GM18861 (cell line): Measurements from ENCODE around the gene OSBPL2.

ENCODE experiments used
- ATAC-seq: cut with Tn5 transposase; IDR thresholded peaks from one replicate; pipeline ENCODE4 v1.9.1; 2021; ENCODE audit not compliant: unreplicated experiment

OSBPL2 gene

DNA sequence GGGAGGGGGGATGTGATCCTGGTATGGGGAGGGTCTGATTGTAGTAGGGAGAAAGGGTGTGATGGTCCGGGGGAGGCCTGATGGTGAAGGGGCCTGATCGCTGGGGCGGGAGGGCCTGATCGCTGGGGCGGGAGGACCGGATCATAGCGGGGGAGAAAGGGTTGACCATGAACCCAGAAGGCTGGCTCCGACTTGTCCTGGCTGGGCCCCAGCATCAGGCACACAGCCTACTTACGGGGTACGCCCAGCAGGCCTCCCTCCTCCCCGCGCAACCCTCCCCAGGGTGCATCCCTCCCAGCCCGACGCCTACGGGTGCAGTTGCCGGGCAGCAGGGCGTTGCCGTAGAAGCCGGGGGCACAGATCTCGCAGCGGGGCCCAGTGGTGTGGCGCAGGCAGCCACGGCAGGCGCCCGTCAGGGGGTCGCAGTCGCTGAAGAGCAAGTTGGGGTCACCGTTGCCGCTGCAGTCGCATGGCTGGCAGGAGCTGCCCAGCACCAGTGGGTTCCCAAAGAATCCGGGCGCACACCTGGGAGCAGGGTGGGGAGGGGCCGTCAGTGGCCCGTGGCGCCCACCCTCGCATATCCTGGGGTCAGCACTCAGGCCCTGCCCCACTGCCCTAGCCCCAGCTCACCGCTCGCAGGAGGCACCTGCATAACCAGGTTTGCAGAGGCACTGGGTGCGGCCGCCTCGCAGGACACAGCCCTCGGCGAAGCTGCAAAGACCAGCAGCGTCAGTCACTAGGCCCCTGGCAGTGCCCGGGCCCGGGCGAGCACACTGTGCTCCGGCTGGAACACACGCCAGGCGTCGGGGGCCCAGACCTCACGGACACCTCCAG, 85.0 kb downstream of the OSBPL2 start:
- ATAC-seq = no peak

DNA sequence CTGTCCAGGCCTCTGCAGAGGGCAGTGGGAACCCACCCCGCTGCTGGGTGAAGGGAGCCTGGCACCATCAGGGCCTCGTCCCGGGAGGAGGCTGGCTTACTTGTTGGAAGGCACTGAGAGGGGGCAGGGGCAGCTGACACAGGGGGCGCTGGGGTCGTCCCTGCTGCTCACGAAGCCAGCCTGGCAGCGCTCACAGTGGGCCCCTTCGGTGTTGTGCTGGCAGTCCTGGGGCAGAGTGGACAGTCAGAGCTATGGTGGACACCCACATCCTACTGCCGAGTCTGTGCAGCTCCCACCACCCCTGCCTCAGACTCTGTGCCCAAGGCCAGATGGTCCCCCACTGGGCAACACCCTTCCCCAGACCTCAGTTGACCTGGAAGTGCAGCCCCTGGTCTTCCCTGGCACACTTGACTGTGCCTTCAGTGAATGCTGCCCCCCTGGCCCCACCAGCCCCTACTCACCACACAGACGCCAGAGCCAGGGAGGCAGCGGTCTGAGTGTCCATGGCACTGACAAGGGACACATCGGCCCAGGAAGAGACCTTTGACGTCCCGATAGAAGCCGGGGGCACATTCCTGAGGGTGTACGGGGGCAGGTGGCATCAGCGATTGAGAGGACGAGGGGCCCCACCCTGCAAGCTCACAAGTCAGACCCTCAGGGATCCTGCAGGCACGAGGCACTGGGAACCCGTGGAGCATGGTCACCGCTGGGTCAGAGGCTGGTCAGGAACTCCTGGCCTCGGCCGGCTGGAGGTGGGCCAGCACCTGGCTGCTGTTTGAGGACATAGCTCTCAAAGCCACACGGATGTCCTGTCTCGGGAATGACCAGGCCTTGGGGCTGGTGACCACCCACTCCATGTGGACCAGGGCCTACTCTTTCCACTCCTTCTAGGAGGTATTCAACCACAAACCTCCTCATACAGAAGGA, 85.9 kb downstream of the OSBPL2 start:
- no peak for ATAC-seq

DNA sequence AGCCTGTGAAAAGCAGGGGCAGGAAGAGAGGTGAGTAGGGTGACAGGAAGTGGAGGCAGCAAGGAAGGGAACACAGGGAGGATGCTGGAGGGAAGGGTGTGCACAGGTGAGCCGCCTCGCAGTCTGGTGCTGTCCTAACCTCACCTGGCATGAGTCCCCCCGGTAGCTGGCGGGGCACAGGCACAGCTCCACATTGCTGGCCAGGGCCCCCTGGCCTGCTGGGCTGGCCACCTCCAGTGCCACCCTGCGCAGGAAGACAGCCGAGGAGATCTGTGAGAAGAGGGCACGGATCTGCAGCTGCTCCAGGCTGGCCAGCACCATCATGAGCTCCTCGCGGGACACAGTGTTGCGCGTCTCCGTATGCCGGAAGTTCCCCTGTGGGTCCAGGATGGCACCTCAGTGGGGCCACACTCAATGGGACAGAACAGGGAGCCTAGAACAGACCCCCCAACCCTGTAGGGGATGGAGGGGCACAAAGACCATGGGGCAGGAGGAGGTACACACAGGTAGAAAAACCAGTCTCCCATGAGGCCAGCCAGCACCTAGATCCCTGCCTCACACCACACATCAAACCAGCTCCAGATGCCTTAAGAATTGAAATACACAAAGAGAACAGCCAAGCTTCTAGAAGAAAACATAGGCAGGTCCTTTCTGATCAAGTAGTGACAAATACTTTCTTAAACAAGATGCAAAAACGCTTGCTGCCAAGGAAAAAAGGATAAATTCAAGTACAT, 87.0 kb downstream of the OSBPL2 start:
- no peak for ATAC-seq

DNA sequence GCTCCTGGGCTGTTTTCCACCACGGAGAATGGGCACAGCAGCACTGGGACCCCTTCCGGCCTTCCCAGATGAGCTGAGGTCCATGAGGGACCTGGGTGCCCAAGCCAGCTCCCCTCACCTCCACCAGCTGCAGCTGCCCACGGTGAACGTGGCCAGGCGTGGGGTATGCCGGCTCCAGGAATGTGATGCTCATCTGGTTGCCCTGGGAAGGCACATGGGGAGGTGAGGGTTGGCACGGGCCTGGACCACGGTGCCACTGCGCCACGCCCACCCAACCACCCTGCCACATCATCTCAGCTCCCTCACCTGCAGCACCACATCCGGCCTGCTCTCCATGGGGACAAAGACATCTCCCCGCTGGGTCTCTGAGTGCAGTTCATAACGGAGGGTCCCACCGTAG, 88.2 kb downstream of the OSBPL2 start:
- no peak for ATAC-seq

DNA sequence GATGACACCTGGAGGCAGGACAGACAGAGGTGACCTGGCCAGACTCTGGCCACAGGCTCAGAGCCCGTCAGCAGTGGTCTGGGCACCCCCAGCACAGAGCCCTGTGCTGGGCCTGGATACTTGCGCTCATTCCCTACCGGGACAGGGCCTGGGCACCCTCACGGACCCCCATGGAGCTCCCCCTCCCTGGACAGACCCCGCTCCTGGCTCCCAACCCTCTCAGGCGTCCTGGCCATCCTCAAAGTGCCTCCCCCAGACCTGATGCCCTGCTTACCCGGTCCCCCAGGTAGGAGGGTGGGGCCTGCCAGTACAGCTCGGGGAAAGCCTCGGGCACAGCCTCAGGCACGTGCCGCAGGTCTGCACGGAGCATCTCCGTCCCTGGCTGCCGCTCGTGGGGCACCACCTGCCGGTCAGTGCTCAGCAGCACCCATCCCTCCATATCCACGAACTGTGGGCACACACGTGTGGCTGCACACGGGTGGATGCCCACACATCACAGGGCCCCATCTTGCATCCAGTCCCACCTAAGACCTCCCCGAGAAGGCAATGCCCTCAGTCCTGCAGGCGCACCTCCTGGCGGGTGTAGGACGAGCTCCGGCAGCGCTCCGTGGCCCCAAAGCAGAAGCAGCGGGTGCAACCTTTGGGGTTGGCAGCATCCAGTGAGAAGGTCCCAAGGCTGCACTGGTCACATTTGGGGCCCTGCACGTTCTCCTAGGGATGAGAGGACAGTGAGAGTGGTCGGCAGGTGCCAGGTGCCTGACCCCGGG, 88.8 kb downstream of the OSBPL2 start:
- ATAC-seq = no peak

DNA sequence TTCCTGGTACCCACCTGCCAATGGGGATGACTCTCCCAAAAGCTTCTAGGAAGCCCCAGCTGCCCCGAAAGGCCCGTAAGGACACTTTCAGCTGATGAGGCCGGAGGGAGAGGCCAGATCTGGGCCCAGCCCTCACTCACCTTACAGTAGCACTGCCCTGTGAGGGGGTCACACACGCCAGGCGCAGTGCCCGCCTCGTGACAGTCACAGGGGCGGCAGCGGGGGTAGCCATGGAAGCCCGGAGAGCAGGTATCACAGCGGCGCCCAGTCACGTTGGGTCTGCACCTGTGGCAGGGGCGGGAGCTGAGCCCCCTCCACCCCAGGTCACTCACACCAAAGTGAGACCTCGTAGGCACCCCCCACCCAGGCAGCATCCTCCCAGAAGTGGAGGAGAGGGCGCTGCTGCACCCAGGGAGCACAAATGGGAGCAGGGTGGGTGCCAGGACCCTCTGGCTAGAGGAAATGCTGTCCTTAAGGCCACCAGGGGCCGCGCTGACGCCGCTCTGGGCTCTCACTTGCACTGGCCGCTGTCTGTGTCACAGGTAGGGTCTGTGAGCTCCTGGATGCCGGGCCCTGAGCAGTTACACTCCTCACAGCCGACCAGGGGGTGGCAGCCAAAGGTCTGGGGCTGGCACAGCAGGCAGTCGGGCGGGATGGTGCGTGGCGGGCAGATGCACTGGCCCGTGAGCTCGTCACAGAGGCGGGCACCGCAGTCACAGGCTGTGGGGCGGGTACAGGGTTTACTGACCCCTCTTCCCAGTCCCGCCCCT, 89.6 kb downstream of the OSBPL2 start:
- no peak for ATAC-seq

DNA sequence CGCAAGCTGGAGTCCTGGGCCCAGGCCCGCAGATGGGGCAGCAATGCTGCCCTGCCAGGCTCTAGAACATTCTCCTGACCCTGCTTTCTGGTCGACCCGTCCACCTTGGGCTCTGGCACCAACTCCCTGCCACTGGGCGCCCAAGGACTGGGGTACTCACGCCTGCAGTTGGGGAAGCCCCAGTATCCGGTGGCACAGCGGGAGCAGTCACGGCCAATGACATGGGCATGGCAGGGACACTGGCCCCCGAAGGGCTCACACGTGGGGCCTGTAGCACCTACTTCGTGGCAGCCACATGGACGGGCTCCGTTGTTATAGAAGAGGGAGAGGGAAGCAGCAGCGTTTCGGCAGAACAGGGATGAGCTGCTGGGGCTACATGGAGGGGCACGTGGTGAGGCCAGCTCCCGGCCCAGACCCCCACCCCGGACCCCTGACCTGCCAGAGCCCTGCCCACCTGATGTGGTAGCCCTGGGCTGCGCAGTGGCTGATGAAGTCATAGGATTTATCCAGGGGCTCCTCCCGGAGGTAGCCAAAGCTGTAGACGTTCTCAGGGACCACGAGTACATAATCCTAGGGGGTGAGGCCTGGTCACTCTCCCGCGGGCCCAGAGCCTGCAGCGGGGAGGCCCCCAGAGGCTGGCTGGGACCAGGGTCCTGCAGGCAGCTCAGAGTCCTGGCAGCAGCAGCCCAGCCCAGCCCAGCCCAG, 90.5 kb downstream of the OSBPL2 start:
- ATAC-seq = no peak

DNA sequence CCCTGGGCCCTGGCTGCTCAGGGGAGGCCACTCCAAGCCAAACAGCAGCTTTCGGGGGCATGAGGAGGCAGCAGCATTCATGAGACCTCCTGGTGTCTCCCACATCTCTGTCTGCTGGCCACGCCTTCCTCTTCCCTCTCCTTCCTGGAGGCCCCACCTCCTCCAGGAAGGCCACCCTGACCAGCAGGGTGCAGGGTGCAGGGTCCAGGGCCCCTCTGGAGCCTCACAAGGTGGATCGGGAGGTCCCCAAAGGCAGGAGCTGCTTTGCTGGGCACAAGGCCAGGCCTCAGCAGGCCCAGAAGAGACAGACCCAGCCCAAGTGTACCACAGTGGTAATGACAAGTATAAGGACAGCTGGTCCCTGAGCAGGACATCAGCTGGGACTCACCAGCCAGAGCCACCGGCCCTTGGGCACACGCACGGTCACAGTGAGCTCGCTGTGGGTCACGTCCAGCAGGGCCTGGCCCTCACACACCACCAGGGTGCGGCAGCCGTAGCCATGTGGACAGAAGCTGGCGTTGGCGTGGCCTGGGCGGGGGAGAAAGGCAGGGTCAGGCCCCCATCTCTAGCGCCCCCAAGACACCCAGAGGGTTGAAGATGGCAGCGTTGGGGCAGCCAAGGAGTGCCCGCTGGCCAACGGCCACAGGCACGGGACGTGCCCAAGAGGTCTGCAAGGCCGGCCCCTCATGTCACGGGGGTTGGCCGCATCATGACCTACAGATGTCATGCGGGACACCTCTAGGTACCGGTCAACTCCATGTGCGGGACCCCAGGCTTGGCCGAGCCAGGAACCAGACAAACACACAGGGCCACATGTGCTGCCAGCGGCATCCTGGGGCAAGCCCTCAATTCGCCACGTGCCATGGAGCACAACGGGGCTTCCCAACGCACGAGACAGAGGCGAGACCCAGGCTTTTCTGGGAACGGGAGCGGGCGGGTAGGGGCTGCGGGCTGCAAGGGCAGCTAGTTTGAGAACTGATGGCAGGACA, 91.4 kb downstream of the OSBPL2 start:
- ATAC-seq = no peak

DNA sequence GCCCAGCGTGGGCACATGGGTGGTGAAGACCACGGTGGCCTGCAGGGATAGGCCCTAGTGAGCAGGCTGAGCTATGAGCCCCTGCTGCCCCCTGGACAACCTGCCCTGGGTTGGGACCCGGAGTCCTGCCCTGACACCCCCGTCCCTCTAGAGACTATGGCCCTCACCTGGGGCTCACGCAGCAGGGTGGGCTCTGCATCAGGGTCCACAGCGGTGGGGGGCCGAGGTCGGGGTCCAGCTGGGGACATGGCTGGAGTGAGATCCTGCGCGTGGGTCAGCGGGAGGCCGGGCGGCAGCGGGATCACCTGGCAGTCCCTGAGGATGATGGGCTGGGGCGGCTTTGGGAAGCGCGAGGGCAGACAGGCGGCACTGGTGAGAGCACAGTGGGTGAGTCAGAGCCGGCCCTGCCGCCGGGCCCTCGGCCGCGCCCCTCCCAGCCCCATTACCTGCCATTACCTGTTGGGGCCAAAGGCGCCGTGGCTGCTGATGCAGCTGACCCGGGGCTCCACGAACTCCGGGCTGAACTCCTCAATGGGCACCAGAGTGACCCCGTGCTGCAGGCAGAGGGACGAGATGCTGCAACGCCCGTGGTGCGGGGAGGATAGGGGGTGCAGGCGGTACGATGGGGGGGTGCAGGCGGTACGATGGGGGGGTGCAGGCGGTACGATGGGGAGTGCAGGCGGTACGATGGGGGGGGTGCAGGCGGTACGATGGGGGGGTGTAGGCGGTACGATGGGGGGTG, 92.4 kb downstream of the OSBPL2 start:
- no peak for ATAC-seq

DNA sequence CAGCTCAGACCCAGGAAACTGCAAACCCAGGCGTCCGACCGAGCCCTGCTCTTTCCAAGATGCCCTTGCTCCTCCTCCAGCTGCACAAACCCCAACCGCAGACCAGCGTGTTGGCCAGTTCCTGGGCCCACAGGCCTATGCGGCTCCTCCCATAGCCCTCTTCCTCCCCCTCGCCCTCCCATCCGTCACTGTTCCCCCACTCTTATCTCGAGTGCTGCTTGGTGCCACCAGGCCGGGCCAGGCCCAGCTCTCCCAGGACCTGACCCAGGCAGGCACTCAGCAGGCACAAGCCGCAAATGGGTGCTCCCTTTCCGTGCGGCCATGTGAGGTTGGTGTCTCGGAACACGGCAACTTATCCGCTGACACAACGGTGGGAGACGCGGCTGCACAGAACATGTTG, 93.0 kb downstream of the OSBPL2 start:
- no peak for ATAC-seq

DNA sequence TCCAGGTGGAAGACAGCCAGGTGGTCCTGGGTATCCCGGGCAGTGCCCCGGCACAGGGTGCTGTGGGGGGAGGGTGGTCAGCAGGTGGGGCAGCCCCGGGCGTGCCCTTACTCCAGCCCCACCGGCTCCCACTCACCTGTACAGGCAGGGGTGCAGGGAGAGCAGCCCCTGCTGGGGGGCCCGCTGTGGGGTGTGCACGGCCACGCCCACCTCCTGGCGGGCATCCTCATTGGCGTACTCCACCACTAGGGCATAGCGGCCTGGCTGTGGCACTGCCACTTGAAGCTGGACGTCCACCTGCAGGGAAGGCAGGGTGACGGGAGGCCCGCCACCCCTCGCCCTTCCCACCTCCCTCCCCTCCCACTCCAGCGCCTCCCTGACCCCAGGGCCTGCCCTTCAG, 94.1 kb downstream of the OSBPL2 start:
- ATAC-seq = no peak

DNA sequence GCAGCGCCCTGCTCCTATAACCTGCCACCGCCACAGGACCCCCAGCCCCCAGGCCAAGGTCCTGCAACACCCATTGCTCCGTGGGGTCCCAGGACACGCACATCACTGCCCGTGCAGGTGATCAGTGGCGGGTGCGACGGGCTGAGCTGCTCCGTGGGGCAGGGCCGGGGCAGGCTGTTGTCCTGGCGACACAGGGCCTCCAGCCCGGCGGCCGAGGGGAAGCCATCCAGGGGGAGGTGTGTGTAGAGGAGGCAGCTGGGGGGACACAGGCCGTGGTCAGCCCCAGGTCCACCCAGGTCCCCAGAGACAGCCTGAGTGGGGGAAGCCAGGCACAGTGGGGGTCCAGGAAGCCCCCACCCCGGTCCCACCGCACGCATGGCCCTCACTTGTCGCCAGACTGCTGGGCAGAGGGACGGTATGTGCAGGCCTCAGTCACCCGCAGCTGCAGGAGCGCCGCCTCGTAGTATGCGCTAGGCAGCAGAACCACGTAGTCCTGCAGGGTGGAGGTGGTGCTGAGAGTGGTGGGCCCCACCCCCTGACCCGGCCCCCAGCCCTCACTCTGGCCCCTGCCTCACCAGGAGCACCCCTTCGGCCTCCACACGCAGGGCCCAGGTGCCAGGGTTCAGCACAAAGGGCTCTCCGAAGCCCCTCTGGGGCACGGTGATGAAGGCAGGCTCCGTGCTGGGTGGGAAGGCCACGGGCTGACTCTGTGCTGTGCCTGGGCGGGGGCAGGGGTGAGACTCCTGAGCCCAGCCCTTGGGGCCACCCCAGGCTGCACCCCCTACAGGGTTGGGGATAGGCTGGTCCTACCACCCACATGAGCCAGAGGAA, 94.9 kb downstream of the OSBPL2 start:
- ATAC-seq = no peak

DNA sequence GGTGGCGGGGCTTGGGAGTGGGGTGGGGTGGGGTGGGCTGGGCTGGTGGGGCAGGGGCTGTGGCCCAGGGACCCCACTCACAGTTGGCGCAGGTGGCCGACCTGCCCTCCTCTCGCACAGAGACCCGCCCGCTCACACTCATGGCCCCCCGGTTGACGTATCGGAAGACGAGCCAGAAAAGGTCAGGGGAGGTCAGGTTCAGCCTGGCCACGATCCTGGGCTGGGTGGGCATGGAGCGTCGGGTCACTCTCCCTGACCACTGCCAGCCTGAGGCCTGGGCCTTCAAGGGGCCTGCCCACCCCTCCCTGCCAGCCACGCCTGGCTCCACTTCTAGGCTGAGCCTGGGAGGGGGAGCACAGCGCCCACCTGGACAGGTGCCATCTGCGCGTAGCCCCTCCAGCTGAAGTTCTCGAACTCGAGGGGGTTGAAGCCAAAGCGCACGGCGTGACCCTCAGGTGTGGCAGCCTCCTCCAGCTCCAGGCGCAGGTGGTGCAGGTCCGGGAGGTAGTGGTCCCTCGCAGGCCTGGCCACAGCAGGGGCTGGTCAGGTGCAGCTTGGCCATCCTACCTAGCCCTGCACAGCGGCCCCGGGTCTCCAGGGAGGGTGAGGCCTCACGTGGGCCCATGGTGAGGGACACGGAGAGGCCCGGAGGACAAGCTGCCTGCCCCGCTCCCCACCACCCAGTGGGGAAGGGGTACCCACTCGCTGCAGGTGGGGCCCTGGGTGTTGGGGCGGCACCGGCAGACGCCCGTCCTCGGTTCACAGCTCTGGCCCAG, 95.7 kb downstream of the OSBPL2 start:
- ATAC-seq = no peak

DNA sequence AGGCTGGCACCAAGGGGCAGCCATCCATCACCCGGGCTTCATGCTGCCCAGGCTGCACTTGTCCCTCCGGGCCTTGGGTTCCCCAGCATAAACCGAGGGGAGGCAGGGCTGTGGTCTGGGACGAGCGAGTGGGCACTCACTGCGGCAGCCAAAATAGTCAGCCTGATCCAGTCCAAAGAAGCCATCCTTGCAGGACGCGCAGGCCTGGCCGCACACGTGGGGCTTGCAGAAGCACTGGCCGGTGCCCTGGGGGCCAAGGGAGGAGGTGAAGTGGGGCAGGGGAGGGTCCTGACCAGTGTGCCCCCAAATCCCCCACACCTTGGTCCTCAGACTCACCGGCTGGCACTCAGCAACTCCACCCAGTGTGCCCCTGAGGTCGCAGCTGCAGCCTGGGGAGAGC, 96.6 kb downstream of the OSBPL2 start:
- ATAC-seq = no peak

DNA sequence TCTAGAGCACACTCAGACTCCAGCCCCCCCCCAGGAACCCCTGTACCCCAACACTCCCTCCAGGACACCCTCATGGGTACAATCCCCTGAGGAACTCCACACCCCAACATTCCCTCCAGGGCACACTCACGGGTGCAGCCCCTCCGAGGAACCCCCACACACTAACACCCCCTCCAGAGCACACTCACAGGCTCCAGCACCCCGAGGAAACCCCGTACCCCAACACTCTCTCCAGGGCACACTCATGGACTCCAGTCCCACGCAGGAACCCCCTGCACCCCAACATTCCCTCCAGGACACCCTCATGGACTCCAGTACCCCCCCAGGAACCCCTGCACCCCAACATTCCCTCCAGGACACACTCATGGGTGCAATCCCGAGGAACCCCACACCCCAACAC, 97.2 kb downstream of the OSBPL2 start:
- no peak for ATAC-seq

DNA sequence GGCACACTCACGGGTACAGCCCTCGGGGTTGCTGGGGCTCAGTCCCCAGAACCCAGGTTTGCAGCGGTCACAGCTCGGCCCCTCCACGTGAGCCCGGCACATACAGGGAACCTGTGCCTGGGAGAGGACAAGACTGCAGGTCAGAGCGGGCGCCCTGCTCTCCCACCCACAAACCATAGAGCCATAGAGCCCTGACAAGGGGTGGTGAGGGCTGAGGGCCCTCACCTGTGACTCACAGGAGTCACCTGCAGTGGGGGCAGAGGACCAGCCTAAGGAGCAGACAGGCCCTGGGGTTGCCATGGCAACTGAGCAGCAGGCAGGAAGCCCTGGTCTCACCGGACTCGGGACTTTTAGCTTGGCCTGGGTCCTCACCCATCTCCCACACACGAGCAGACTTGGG, 98.0 kb downstream of the OSBPL2 start:
- ATAC-seq = no peak
